T-helper 2 cell treated with Interferon-gamma antibody and Interleukin-4, amounts not matched to agents 5 μg/mL and 100 μg/mL, for 36 hours (primary cell): ENCODE data around the gene EPAS1.
A peak's percentile ranks its signal among the peaks of the same experiment; 100 is the strongest.

Source experiments
- DNase-seq: peaks from one replicate; pipeline ENCODE4 v3.0.0; 2021; ENCODE audit warnings: low spot score
- H3K27ac Mint-ChIP-seq: one replicate; pipeline ENCODE4 v1.8.0; 2021; ENCODE audit warnings: mild to moderate bottlenecking, mixed read lengths
- H3K27me3 Mint-ChIP-seq: one replicate; pipeline ENCODE4 v1.8.0; 2021; ENCODE audit warnings: low read depth, mixed read lengths
- H3K36me3 Mint-ChIP-seq: one replicate; pipeline ENCODE4 v1.8.0; 2021; ENCODE audit warnings: low read depth, mixed read lengths
- H3K4me1 Mint-ChIP-seq: one replicate; pipeline ENCODE4 v1.8.0; 2021; ENCODE audit warnings: low read depth, mixed read lengths
- H3K4me3 Mint-ChIP-seq: one replicate; pipeline ENCODE4 v1.8.0; 2022; ENCODE audit warnings: mild to moderate bottlenecking, moderate library complexity, mixed read lengths
- H3K9me3 Mint-ChIP-seq: one replicate; pipeline ENCODE4 v1.8.0; 2021; ENCODE audit warnings: mixed read lengths

The EPAS1 gene

DNA sequence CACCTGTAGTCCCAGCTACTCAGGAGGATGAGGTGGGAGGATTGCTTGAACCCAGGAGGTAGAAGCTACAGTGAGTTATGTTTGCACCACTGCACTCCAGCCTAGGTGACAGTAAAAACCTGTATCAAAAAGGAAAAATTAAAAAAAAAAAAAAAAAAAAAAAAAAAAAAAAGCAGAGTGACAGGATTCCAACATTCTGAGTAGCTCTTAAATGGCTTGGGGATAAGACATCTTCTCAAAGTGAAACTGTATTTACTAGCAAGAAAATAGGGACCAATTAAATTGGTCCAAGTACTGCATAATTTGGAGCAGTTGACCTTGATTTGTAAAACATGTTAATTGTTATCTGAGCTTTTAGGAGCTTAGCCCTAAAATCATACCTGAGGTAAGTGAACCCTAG is 116.4 kb downstream of the EPAS1 start:
- H3K4me3 Mint-ChIP-seq: no peak overlapping the region
- H3K9me3 Mint-ChIP-seq: peaks cover 34% of the 10 kb centered on the region
- peaks cover 9% of the 10 kb centered on the region for H3K36me3 Mint-ChIP-seq
- no peak for DNase-seq
- H3K4me1 Mint-ChIP-seq: peaks cover 3% of the 10 kb centered on the region
- no peak overlapping the region for H3K27ac Mint-ChIP-seq
- no peaks in the 10 kb centered on the region for H3K27me3 Mint-ChIP-seq

DNA sequence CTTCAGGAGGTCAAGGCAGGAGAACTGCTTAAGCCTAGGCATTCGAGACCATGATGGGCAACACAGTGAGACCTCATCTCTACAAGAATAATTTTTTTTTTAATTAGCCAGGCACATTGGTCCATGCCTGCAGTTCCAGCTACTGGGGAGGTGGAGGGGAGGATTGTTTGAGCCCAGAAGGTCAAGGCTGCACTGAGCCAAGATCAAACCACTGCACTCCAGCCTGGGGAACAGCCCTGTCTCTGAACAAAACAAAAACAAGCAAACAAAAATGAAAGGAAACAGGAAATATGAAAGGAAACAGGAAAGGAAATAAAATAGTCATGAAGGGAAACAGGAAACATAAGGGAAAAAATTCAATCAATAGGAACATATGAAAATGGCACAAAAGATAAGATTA is 117.5 kb downstream of the EPAS1 start:
- DNase-seq: no peak
- no peak overlapping the region for H3K4me3 Mint-ChIP-seq
- peaks cover 44% of the 10 kb centered on the region for H3K9me3 Mint-ChIP-seq
- H3K36me3 Mint-ChIP-seq: peaks cover 12% of the 10 kb centered on the region
- H3K27me3 Mint-ChIP-seq: no peaks in the 10 kb centered on the region
- no peak overlapping the region for H3K27ac Mint-ChIP-seq
- H3K4me1 Mint-ChIP-seq: peaks cover 3% of the 10 kb centered on the region

DNA sequence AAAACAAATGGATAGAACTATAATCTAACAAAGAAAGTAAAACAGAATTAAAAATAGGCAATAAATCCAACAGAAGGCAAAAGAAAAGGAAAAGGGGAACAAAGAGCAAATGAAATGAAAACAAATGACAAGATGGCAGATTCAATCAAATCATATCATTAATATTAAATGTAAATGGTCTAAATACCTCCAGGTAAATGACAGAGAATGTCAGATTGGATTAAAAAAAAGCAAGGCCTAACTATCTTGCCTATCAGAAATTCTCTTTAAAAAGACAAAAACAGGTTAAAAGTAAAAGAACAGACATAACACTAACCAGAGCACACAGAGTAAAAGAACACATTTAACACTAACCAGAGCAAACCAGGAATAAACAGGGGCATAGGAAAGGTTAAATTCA is 119.1 kb downstream of the EPAS1 start:
- Mint-ChIP-seq H3K36me3 (peaks cover 16% of the 10 kb centered on the region), H3K27ac (no peak overlapping the region), H3K4me3 (no peak overlapping the region), H3K27me3 (no peaks in the 10 kb centered on the region), H3K9me3 (peaks cover 54% of the 10 kb centered on the region), H3K4me1 (peaks cover 4% of the 10 kb centered on the region)
- DNase-seq: no peak

DNA sequence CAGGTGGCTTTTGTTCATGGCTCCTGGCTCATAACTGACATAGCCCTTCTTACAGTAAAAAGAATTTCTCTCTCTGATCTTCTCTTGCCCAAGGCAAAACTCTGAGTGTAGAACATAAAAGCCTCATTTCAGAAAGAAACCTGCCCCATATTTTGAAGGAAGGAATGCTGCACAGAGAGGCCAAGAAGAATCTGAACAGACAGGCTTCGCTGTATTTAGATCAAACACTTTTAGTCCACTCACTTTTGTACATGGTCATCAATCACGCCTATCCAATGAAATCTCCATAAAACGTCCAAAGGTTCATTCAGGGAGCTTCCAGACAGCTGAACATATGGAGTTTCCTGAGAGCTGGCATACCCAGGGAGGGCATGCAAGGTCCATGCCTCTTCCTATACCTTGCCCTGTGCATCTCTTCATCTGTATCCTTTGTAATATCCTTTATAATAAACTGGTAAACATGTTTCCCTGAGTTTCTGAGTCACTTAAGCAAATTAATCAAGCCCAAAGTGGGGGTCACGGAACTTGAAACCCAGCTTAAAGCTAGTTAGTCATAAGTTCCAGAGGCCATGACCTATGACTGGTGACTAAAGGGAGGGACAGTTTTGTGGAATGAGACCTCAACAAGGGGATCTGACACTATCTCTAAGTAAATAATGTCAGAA is 119.7 kb downstream of the EPAS1 start:
- Mint-ChIP-seq H3K36me3 (peaks cover 18% of the 10 kb centered on the region), H3K4me3 (no peak overlapping the region), H3K4me1 (peaks cover 6% of the 10 kb centered on the region), H3K9me3 (peaks cover 56% of the 10 kb centered on the region), H3K27ac (no peak overlapping the region), H3K27me3 (no peaks in the 10 kb centered on the region)
- DNase-seq: no peak

DNA sequence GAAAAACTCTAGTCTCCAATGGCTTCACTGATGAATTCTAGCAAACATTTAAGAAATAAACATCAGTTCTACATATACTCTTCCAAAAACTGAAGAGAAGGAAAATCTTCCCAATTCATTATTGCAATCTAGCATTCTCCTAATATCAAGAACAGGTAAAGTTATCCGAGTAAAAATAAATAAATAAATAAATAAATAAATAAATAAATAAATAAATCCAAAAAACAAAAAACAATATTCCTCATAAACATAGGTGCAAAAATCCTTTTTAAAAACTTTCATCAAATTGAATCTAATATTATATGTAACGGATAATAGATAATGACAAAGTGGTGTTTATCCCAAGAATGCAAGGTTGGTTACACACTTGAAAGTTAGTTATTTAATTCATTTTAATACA is 123.7 kb downstream of the EPAS1 start:
- no peak for DNase-seq
- Mint-ChIP-seq H3K4me3 (no peak overlapping the region), H3K36me3 (peaks cover 16% of the 10 kb centered on the region), H3K4me1 (peaks cover 14% of the 10 kb centered on the region), H3K27ac (no peak overlapping the region), H3K9me3 (peaks cover 48% of the 10 kb centered on the region), H3K27me3 (no peaks in the 10 kb centered on the region)

DNA sequence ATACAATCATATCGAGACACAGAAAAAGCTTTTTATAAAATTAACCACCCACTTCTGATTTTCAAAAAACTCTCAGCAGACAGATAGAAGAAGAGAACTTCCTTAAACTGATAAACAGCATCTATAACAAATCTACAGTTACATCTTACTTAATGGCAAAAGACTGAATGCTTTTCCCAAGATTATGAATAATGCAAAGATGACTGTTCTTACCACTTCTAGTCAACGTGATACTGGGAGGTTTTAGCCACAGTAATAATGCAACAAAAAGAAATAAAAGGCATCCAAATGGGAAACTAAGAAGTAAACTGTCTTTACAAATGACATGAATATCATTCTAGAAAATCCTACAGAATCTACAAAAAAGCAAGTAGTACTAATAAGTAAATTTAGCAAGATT is 124.2 kb downstream of the EPAS1 start:
- Mint-ChIP-seq H3K27me3 (no peaks in the 10 kb centered on the region), H3K4me3 (no peak overlapping the region), H3K27ac (no peak overlapping the region)

DNA sequence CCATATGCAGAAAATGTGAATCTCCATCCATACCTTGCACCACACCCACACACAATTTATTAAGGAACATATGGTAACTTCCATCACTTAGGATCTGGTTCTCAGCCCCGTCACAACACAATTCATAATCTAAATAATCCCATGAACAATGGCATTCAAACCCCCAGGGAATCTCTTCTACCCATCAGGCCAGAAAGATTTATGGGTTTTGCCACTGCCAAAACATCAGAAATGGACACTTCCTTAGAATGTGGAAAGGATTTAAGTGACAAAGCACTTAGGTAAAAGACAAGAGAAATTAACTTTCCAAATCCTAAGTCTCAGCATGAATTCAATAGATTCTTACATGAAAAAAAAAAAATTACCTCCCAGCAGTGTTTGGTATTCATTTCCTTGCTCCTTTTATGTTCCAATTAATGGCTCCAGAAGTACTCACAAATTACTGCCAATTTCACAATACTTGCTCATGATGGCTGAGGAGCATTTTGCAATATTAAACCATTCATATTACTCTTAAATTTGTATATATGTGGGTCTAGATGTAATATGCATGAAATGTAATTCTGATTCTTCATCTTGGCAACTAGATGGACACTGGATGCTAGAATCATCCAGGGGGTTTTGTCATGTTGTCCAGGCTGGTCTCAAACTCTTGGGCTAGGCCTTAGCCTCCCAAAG is 125.6 kb downstream of the EPAS1 start:
- Mint-ChIP-seq H3K4me1 (peaks cover 18% of the 10 kb centered on the region), H3K27me3 (no peaks in the 10 kb centered on the region), H3K9me3 (peaks cover 29% of the 10 kb centered on the region), H3K4me3 (no peak overlapping the region), H3K27ac (no peak overlapping the region), H3K36me3 (peaks cover 13% of the 10 kb centered on the region)
- DNase-seq: no peak

More for the DNA sequence above, 124.2 kb downstream of the EPAS1 start:
- peaks cover 16% of the 10 kb centered on the region for H3K36me3 Mint-ChIP-seq
- peaks cover 16% of the 10 kb centered on the region for H3K4me1 Mint-ChIP-seq
- H3K9me3 Mint-ChIP-seq: peaks cover 44% of the 10 kb centered on the region
- DNase-seq: no peak

DNA sequence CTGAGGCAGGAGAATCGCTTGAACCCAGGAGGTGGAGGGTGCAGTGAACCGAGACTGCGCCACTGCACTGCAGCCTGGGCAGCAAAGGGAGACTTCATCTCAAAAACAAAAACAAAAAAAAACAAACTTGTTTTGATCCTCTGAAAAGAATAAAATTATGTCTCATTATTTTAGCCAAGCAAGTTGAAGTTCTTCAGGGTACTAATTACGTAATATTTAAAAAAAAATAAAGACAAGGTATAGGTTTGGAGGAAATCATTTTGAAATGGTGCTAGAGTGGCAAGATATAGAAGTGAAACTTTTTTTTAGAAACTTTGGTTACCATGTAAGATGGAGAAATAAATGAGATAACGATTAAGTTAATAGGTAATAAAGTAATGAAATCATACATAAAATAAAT is 127.7 kb downstream of the EPAS1 start:
- DNase-seq: no peak
- H3K4me3 Mint-ChIP-seq: no peak overlapping the region
- peaks cover 6% of the 10 kb centered on the region for H3K36me3 Mint-ChIP-seq
- peaks cover 18% of the 10 kb centered on the region for H3K4me1 Mint-ChIP-seq
- H3K27ac Mint-ChIP-seq: no peak overlapping the region
- no peaks in the 10 kb centered on the region for H3K27me3 Mint-ChIP-seq
- H3K9me3 Mint-ChIP-seq: peaks cover 13% of the 10 kb centered on the region

DNA sequence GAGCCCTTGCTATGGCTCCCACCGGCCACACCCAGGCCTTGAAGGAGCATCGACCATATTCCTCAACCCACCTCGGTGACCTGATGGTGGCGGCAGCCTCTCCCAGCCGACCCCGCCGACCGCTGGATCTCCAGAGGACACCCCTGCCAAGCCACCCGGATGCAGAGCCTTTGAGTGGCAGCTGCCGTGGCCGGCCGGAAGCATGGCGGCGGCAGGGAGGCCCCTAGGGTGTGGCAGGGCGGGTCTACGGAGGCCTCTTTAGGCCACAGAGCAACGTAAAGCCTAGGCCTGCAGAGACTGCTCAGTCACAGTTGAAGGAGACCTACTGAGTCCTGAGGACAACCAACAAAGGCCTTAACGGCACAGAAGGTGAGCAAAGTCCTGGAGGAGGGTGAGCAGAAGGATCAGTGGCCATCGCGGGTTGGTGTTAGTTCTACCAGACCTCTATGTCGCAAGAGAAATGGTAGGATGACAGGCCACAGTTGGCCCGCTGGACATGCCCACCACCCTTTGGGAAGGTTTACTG is 131.8 kb downstream of the EPAS1 start:
- peaks cover 3% of the 10 kb centered on the region for H3K9me3 Mint-ChIP-seq
- H3K4me1 Mint-ChIP-seq: peaks cover 48% of the 10 kb centered on the region
- no peak overlapping the region for H3K27ac Mint-ChIP-seq
- no peak overlapping the region for H3K4me3 Mint-ChIP-seq
- H3K27me3 Mint-ChIP-seq: no peaks in the 10 kb centered on the region
- no peak for DNase-seq
- peaks cover 1% of the 10 kb centered on the region for H3K36me3 Mint-ChIP-seq

DNA sequence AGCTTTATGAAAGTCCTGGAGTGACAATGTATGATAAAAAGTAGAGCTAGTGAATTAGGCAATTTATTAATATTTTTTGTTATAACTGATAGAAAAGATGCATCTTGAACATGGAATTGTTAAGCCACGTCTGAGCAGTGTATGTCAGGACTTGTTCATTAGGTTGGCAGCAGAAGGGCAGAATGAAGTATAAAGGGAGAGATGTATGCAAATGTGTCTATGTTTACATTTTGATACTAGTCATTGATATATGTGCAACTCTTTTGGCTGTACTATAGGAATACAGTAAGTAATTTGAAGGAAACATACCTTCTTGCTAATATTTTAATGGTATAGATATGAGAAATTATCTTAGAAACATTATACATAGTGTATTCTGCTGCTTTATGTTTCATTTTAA is 133.2 kb downstream of the EPAS1 start:
- H3K4me3 Mint-ChIP-seq: no peak overlapping the region
- H3K27me3 Mint-ChIP-seq: no peaks in the 10 kb centered on the region
- no peak for DNase-seq
- peaks cover 55% of the 10 kb centered on the region for H3K4me1 Mint-ChIP-seq
- H3K9me3 Mint-ChIP-seq: peaks cover 3% of the 10 kb centered on the region
- H3K27ac Mint-ChIP-seq: no peak overlapping the region
- H3K36me3 Mint-ChIP-seq: peaks cover 1% of the 10 kb centered on the region

DNA sequence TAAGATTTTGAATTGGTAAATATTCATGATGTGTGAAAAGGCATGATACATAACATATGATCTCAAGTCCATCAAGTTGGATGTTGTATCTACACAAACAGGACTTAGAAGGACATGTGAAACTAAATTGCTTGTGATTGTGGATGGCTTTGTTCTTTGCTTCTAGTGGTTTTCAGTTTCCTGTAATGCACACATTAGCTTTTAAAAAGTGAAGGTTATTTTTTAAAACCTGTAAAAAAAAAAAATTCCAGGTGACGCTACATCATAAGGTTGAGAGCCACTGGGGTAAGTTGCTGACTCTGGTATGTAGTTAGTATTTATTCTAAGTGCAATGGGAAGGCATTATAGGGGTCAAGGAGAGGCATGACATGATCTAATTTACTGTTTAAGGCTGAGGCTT is 133.8 kb downstream of the EPAS1 start:
- Mint-ChIP-seq H3K27me3 (no peaks in the 10 kb centered on the region), H3K9me3 (peaks cover 3% of the 10 kb centered on the region), H3K36me3 (peaks cover 1% of the 10 kb centered on the region), H3K27ac (peak overlapping the region; percentile 29), H3K4me1 (peaks cover 54% of the 10 kb centered on the region), H3K4me3 (peak overlapping the region; percentile 8)
- no peak for DNase-seq

DNA sequence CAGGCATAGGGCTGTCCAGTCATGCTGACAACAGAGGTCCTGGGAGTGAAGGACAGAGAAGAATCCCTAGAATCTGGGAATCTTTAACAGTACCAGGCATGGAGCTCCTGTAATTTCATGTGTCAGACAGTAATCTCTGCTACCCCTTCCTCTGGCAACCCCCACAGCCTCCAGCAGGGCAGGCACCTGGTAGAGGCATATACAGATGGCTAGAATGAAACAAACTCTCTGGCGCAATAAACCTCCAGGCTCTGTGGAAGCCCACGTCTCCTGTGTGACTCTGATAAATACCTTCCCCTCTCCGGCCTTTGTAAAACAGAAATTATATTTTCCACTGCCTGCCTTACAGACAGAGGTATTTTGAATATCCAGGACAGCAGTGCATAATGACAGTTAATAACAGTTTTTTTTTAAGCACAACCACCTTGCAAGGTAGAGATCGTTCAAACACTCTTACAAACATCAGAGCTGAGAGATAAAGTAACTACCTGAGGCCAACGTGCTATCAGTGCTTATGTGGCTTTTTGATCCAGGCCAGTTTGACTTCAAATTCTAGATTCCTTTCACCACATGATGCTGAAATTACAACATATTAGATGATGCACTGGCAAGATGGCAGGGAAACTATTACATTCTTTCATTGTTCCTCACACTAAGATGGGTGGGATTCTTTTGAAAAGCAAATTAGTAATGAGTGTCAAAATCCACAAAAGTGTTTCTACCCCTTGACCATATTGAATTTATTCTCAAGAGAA is 134.5 kb downstream of the EPAS1 start:
- peaks cover 6% of the 10 kb centered on the region for H3K9me3 Mint-ChIP-seq
- DNase-seq: no peak

DNA sequence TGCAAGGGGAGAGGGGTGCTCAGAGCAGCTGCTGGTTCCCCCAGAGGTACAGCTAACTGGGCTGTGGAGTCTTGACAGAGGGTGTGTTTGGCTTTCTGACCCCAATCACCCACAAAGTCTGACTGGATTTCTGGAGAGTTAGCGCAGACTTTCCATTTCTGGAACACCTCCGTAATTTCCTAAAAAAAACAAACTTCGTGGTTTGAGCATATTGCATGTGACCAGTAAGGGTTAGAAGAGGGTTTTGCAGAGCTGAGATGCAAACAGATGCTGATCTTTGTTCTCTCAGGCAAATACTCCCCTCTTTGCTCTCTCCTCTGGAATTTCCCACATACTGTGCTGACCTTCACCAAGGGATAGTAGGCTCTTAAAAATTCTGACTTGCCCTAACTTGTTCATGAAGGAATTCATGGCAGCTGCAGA is 137.7 kb downstream of the EPAS1 start:
- DNase-seq: no peak
- Mint-ChIP-seq H3K4me1 (peaks cover 85% of the 10 kb centered on the region), H3K4me3 (no peak overlapping the region), H3K27me3 (no peaks in the 10 kb centered on the region), H3K9me3 (peaks cover 9% of the 10 kb centered on the region), H3K36me3 (peaks cover 2% of the 10 kb centered on the region), H3K27ac (no peak overlapping the region)

More for the DNA sequence above, 134.5 kb downstream of the EPAS1 start:
- H3K36me3 Mint-ChIP-seq: peaks cover 3% of the 10 kb centered on the region
- peaks cover 57% of the 10 kb centered on the region for H3K4me1 Mint-ChIP-seq
- no peaks in the 10 kb centered on the region for H3K27me3 Mint-ChIP-seq
- peak overlapping the region; percentile 11 for H3K4me3 Mint-ChIP-seq
- peak overlapping the region; percentile 29 for H3K27ac Mint-ChIP-seq

DNA sequence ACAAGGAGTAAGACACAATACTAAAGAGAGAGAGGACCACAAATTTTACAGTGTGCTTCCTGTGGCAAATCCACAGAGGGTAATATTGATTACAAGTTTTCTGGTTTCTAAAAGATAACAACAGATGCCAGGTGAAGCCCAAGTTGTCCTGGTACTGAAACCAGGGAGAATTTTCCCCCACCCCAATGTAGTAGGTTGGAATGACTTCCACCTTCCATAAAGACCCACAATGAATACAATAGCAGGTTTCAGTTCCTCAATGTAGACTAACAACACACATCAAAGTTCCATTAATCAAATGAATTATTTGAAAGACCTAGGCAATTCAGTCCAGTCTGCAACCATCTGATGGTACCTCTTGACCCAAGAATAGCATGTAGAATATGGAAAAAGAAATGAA is 138.1 kb downstream of the EPAS1 start:
- Mint-ChIP-seq H3K9me3 (peaks cover 9% of the 10 kb centered on the region), H3K27me3 (no peaks in the 10 kb centered on the region), H3K4me1 (peaks cover 87% of the 10 kb centered on the region), H3K36me3 (peaks cover 2% of the 10 kb centered on the region), H3K27ac (no peak overlapping the region), H3K4me3 (no peak overlapping the region)
- DNase-seq: no peak
